ENCODE results near the gene RAB6D. TPM values are rescaled to one million over a fixed set of nuclear protein-coding genes. Genes with fewer than 3 reads are reported as not detected.

RAB6D gene
- total RNA-seq, 1 experiment from 2014 or later: 0.17 TPM

DNA sequence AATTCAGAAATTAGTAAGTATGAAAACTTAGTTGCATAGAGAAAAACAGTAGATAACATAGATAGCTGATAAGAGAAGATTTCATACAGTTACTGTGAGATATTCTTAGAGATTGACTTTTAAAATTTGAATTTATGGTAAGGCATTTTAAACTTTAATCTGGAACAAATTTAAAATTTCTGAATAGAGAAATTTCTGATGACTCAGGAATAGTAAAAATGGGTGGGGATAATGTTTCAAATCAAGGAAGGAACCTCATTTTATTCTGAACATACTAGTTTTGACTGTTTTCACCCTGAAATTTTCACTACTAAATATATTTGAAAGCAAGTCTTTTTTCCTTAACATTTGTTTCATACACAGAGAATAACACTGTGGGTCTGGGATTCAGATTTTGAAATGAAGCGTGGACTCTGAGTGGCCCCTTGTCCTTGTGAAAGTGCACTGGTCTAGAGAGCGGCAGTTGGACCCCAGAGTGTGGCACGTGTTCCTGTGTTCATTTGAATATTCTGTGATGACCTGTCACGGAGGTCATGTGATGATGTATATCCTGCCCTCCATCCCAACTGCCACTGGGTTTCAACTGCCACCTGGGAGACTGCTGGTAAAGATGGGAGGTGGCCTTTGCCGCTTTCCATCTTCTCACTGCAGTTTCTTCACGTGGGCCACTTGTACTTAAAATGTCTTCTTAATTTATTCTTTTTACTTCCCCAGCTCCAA is 38.5 kb upstream of the RAB6D start:
- no TSS peak for BruUV-seq (replicated peaks)
- CTCF ChIA-PET: no interaction called here
- H3K27me3 ChIP-seq (ENCODE audit: insufficient read depth, low read length): peaks cover 17% of the 10 kb centered on the region

DNA sequence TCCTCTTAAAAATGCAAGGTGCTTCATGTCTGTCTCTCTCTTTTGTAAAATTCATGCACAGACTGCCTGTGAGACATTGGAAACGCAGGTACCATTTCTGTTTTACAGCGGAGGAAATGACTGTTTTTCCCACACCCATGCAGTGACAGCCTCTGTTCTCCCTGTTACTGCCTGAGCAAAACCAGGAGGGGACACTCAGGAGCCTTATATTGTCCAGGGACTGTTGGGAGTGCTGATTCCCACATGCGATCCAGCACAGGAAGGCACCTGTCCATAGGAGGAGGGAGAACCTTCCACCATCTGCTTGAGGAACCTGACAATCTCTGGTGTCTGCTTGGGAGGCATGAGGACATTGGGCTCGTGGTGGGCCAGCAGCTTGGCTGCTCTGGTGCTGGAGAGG is 36.9 kb upstream of the RAB6D start:
- Histone ChIP-seq H3K4me1 (ENCODE audit: control insufficient read depth in 1 of 2, insufficient read depth in 2 of 2, low read length in 2 of 2) (no peaks in the 10 kb centered on the region), H4K20me1 (ENCODE audit: insufficient read depth) (no peaks in the 10 kb centered on the region), H3K36me3 (ENCODE audit: control insufficient read depth in 1 of 2, insufficient read depth in 2 of 2, low read length in 2 of 2) (no peaks in the 10 kb centered on the region), H3K27me3 (ENCODE audit: insufficient read depth, low read length) (peaks cover 5% of the 10 kb centered on the region), H3K9me2 (ENCODE audit: insufficient read depth) (no peaks in the 10 kb centered on the region), H3K79me2 (ENCODE audit: insufficient read depth, low read length) (no peaks in the 10 kb centered on the region), H3K4me3 (replicated peaks in 1 of 2; ENCODE audit: low read depth in 1 of 2, low read length in 2 of 2) (no peak overlapping the region), H3K27ac (ENCODE audit: low read depth, low read length) (no peak overlapping the region), H3K9ac (ENCODE audit: low read length) (no peak overlapping the region), H3K9me3 (ENCODE audit: control insufficient read depth in 1 of 2, insufficient read depth in 1 of 2, low read depth in 1 of 2, low read length in 2 of 2) (no peaks in the 10 kb centered on the region), H3K4me2 (ENCODE audit: low read length) (no peak overlapping the region), H2AFZ (ENCODE audit: low read depth, low read length, poor library complexity, severe bottlenecking) (no peak overlapping the region)
- BruUV-seq (replicated peaks): no TSS peak
- TF ChIP-seq, protein P1, sequence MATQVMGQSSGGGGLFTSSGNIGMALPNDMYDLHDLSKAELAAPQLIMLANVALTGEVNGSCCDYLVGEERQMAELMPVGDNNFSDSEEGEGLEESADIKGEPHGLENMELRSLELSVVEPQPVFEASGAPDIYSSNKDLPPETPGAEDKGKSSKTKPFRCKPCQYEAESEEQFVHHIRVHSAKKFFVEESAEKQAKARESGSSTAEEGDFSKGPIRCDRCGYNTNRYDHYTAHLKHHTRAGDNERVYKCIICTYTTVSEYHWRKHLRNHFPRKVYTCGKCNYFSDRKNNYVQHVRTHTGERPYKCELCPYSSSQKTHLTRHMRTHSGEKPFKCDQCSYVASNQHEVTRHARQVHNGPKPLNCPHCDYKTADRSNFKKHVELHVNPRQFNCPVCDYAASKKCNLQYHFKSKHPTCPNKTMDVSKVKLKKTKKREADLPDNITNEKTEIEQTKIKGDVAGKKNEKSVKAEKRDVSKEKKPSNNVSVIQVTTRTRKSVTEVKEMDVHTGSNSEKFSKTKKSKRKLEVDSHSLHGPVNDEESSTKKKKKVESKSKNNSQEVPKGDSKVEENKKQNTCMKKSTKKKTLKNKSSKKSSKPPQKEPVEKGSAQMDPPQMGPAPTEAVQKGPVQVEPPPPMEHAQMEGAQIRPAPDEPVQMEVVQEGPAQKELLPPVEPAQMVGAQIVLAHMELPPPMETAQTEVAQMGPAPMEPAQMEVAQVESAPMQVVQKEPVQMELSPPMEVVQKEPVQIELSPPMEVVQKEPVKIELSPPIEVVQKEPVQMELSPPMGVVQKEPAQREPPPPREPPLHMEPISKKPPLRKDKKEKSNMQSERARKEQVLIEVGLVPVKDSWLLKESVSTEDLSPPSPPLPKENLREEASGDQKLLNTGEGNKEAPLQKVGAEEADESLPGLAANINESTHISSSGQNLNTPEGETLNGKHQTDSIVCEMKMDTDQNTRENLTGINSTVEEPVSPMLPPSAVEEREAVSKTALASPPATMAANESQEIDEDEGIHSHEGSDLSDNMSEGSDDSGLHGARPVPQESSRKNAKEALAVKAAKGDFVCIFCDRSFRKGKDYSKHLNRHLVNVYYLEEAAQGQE (IDR thresholded peaks at IDR 0.05; ENCODE audit: low read depth): no peak
- TF ChIP-seq CBX3 (IDR thresholded peaks at IDR 0.05; ENCODE audit: low read depth) (no peak), SRF (IDR thresholded peaks at IDR 0.05; ENCODE audit: low read depth) (no peak), FOSL1 (IDR thresholded peaks at IDR 0.05; ENCODE audit: low read depth) (no peak), TCF7L2 (IDR thresholded peaks at IDR 0.05; ENCODE audit: borderline replicate concordance, extremely low read depth, insufficient read depth, insufficient read length) (no peak), ZNF274 (IDR thresholded peaks at IDR 0.05; ENCODE audit: low read depth, low read length) (no peak), EZH2phosphoT487 (IDR thresholded peaks at IDR 0.05; ENCODE audit: borderline replicate concordance) (no peak), ZFX (IDR thresholded peaks at IDR 0.05) (no peak), POLR2A (IDR thresholded peaks at IDR 0.05; ENCODE audit: borderline replicate concordance, extremely low read depth, insufficient read depth, insufficient read length) (no peak), SP1 (IDR thresholded peaks at IDR 0.05; ENCODE audit: low read depth) (no peak)
- TF ChIP-seq, protein P2, sequence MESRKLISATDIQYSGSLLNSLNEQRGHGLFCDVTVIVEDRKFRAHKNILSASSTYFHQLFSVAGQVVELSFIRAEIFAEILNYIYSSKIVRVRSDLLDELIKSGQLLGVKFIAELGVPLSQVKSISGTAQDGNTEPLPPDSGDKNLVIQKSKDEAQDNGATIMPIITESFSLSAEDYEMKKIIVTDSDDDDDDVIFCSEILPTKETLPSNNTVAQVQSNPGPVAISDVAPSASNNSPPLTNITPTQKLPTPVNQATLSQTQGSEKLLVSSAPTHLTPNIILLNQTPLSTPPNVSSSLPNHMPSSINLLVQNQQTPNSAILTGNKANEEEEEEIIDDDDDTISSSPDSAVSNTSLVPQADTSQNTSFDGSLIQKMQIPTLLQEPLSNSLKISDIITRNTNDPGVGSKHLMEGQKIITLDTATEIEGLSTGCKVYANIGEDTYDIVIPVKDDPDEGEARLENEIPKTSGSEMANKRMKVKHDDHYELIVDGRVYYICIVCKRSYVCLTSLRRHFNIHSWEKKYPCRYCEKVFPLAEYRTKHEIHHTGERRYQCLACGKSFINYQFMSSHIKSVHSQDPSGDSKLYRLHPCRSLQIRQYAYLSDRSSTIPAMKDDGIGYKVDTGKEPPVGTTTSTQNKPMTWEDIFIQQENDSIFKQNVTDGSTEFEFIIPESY (IDR thresholded peaks at IDR 0.05; ENCODE audit: extremely low read depth, insufficient replicate concordance, low read length): no peak
- ChIA-PET POLR2A (no interaction called here), RAD21 (ENCODE audit: low non-redundant PET in 1 of 2, low total read pairs in 2 of 2, uncharacterized antibody in 2 of 2, unreplicated experiment in 2 of 2) (no interaction called here), CTCF (no interaction called here)
- no peak for ATAC-seq
- intact Hi-C loops (cut with micrococcal nuclease): no loop called here
- no peak for DNase-seq (ENCODE audit: low read depth, low spot score)

More for the DNA sequence above, 38.5 kb upstream of the RAB6D start:
- Histone ChIP-seq H3K9me2 (ENCODE audit: insufficient read depth) (no peaks in the 10 kb centered on the region), H3K4me2 (ENCODE audit: low read length) (no peak overlapping the region), H3K9ac (ENCODE audit: low read length) (no peak overlapping the region), H3K4me1 (ENCODE audit: control insufficient read depth in 1 of 2, insufficient read depth in 2 of 2, low read length in 2 of 2) (no peaks in the 10 kb centered on the region), H3K36me3 (ENCODE audit: control insufficient read depth in 1 of 2, insufficient read depth in 2 of 2, low read length in 2 of 2) (no peaks in the 10 kb centered on the region), H3K4me3 (replicated peaks in 1 of 2; ENCODE audit: low read depth in 1 of 2, low read length in 2 of 2) (no peak overlapping the region), H3K9me3 (ENCODE audit: control insufficient read depth in 1 of 2, insufficient read depth in 1 of 2, low read depth in 1 of 2, low read length in 2 of 2) (no peaks in the 10 kb centered on the region), H4K20me1 (ENCODE audit: insufficient read depth) (no peaks in the 10 kb centered on the region), H3K79me2 (ENCODE audit: insufficient read depth, low read length) (no peaks in the 10 kb centered on the region), H2AFZ (ENCODE audit: low read depth, low read length, poor library complexity, severe bottlenecking) (no peak overlapping the region), H3K27ac (ENCODE audit: low read depth, low read length) (no peak overlapping the region)
- intact Hi-C loops (cut with micrococcal nuclease): no loop called here
- POLR2A ChIA-PET: no interaction called here
- TF ChIP-seq EGR1 (IDR thresholded peaks at IDR 0.05; ENCODE audit: low read depth): no peak
- ATAC-seq: 0 out of 2 replicates have a peak, but pooled peaks have one; percentile 44
- RAD21 ChIA-PET (ENCODE audit: low non-redundant PET in 1 of 2, low total read pairs in 2 of 2, uncharacterized antibody in 2 of 2, unreplicated experiment in 2 of 2): no interaction called here
- no peak for DNase-seq (ENCODE audit: low read depth, low spot score)
